Forelimb muscle (tissue), 1 donor: ENCODE measurements around the gene DHX35. TPM values are rescaled to one million over a fixed set of nuclear protein-coding genes. Genes with fewer than 3 reads are reported as not detected.
"Not testable (repeated sequence)": the region's sequence is repeated elsewhere in the genome, so short reads cannot be mapped to it uniquely, and the experiment has no call there.

Source experiments
- DNase-seq: peaks from one replicate; pipeline ENCODE4 v3.0.0-alpha.2; 2013; ENCODE audit warnings: low read depth
- polyA plus RNA-seq: library from polyadenylated mRNA; unstranded; fragments of 120-200 nt; gene quantifications from one replicate; pipeline ENCODE4 v1.2.1, GENCODE V29; 2013; ENCODE audit not compliant: insufficient read length

The DHX35 gene
- polyA plus RNA-seq, 1 donor = 8.3 TPM

GRCh38 chr20:38941726-38942389 is 20.3 kb upstream of the DHX35 start:
- DNase-seq = no peak

DNA sequence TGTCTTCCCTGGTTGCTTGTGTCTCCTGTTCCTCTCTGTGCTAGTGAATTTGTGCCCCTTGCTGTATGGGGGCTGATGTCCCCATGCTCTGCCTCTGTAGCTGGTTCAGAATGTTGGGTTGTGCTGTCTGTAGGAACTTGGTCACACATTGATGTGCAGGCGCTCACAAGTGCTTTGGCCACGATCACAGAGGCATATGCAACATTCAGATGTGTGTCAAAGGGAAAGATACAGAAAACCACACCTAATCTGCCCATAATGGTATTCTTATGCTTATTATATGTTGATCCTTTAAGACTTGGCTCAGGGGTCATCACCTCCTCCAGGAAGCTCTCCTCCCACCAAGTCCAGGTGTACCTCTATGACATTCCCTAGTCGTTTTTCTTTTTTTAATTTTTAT is 17.1 kb upstream of the DHX35 start:
- DNase-seq = no peak

- DNase-seq = no peak
Measured at GRCh38 chr20:38946836-38947235, 15.3 kb upstream of the DHX35 start.

DNA sequence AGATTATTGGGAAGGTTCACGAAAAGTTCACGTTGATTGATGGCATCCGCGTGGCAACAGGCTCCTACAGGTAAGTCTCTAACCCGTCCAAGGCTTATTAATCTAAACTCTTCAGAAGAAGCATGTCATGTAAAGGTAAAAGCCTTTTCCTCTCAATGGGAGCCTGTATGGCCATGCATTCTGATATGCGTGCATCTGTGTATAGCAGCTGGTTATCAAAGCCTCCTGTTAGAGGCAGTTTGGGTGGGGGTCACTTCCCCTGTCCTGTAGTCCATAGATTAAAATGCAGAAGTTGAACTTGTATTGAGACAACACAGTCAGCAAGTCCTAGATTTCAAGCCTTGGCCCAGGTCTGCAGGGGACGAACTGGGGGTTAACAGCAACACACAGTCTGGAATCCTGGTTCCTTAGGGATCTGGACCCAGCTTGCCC is 14.2 kb upstream of the DHX35 start:
- no peak for DNase-seq

DNA sequence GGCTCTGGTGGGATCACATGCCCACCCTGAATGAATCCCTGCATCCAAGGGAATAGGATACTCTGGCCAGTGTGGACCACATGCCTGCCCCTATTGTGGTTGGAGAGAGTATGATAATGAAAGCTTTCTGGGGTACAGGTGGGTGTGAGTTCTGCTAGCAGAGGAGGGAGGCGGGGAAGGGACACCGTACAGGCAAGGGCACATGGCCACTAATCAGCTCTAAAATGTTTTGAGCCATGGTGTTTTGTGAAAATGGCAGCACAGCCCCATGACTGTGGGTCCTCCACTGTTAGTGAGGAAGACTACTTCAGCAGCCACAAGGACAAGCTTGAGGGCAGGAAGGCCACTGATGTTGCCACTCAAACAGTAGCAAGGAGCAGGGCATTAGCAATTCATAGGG is 11.9 kb upstream of the DHX35 start:
- no peak for DNase-seq

DNA sequence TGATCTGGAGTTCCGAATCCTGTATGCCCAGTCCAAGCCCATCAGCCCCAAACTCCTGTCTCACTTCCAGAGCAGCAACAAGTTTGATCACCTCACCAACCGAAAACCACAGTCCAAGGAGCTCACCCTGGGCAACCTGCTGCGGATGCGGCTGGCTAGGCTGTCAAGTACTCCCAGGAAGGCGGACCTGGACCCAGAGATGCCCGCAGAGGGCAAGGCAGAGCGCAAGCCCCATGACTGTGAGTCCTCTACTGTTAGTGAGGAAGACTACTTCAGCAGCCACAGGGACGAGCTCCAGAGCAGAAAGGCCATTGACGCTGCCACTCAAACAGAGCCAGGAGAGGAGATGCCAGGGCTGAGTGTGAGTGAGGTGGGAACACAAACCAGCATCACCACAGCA is 10.5 kb upstream of the DHX35 start:
- DNase-seq = no peak

GRCh38 chr20:38952153-38952552 is 10.0 kb upstream of the DHX35 start:
- DNase-seq = no peak

GRCh38 chr20:38953630-38954340 is 8.4 kb upstream of the DHX35 start:
- DNase-seq = no peak

DNA sequence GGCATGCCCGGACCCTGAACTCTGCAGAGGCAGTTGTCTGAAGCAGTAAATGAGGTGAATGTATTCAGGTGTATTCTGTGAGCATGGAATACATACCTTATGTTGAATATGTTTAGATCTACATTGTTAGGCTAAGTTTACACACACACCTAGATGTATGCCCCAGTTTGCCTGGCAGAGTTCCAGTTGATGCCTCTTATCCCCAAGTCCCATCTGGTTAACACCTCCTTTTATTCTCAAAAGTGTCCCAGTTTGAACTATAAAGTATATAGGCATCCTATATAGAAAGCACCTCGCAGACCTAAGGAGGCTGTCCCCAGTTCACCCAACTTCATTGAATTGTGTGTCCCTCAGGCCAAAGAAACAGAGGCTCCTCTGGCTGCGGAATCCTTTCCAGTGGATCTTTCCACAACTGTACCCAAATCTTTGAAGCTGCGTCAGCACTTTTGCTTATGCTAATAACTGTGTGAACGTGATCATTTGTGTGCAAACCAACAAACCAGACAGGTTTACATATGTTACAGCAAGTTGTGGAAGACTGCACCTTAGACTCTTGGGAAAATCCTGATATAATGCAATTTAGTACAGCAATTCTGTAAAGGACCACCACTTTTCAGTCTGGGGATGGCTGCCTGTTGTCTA is 4.8 kb upstream of the DHX35 start:
- no peak for DNase-seq

DNA sequence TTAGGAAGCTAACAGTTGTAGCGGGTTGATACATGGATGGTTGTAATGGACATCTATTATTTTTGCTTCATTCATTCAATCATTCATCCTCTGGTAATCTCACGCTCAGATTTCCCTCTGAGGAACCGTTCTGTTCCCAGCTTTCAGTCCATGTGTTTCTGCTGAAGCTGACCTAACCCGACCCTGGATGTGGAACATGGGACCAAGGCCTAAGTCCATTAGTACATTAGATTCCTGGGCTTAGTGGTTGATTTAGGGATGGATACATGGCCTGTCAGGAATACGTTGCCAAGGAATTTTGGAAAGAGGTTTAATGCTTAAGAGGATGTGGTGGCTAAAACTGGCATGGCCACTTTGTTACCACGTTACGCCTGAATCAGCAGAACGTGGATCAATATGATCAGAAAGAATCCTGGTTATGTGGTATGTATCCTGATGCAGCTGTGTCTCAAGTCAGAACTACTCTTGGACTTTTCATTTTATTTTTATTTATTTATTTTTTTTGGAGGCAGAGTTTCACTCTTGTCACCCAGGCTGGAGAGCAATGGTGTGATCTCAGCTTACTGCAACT is 4.1 kb upstream of the DHX35 start:
- DNase-seq = no peak

GRCh38 chr20:38960187-38960687 is 1.9 kb upstream of the DHX35 start:
- DNase-seq = not testable (repeated sequence)

GRCh38 chr20:38961530-38962043 is 557 bp upstream of the DHX35 start:
- DNase-seq = no peak

DNA sequence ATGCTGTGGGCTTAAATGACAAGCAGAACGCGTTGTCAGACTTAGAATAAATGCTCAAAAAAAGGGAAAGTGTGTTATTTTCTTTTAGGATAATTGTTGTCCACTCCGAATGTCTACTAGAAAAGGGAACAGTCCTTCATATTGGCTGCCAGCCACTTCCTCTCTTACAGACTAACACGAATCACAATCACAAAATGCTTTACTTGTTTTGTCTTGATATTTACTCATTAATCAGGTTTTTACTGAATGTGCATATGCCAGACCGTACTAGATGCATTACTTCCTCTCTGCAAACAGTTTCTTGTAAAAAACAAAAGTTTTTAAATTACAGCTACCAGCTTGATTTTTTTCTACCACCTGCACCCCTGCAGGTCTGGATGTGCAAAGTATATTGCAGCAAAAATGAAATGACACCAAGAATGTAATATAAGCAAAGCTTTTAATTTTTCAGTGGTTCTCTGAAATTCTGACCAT is 821 bp downstream of the DHX35 start:
- no peak for DNase-seq

DNA sequence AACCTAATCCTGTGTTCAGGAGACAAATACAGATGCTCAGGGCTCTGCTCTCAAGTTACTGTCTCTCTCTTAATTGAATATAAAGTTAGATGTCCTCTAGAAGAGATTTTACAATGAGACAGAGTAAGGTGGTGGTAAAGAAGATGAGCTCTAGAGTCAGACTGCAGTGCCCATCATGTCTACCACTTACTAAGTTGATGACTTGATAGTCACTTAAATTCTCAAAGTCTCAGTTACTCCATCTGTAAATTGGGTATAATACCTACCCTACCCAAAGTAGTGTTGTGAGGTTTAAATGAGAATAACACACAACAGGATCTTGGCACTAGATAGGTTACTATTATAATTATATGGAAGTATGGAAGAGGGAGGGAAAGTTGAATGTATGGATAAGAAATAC is 1.6 kb downstream of the DHX35 start:
- no peak for DNase-seq

DNA sequence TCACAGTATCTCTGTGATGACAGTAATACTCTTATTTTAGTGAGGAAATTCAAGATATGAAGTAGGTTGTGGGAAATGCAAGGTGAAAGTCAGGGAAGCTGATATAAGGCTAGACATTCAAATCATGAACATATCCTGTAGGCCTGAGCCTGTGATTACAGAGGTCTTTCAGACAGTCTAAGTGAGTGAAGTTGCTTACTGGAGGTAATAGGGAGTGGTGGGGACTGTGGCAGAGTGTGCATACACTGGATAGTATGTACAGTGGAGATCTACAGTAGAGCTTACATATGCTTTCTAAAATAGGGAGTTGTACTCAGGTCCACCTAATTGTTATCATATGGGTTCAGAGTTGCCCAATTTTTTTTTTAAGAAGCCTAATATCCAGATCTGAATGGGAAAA is 3.1 kb downstream of the DHX35 start:
- no peak for DNase-seq

DNA sequence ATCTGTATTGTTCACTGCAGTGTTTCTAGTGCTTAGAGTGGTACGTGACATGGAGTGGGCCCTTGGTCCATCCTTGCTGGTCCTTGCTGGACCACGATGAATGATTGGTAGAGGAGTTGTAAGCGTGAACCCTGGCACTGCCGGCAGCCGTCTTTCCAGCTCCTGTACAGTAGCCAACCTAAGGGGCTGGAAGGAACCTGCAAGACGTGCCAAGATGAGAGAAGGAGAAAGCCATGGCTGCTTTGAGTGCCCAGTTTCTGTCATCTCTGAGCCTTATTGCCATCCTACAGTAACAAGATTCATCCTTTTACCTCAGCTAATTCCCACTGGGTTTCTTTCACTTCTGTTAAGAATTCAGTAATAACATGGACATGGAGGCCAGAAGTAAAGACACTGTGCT is 5.9 kb downstream of the DHX35 start:
- no peak for DNase-seq

DNA sequence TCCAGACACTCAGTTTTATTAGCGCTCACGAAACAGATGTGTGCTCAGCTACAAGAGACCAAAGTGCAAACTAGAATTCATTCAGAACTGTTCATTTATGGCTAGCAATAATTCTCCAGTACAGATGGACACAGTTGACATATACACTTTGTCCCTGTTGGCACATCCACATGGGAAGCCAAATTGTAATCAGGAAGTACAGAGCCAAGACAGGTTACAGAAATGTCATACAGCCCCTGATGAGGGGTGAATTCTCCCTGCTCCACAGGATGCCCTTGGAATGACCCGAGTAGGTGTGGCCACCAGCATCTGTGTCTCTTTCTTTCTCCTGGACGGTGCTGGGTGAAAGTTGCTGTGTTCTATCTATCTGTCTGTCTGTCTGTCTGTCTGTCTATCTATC is 7.6 kb downstream of the DHX35 start:
- no peak for DNase-seq

DNA sequence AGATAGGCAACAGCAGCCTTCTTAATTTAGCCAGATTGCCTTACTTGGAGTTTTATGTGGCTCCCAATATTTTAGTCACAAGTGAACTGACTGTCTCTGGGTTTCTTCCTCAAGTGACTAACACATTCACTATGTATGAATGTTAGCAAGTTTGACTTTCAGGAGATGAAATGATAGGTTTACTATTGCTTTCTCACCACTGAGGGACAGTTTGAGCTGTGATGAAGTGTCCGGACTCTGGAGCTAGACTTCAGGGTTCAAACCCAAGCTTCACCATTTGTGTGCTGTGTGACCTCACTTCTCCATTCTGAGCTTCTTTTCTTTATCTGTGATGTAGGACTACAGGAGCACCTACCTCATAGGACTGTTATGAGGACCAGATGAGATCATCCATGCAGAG is 8.2 kb downstream of the DHX35 start:
- DNase-seq = no peak

DNA sequence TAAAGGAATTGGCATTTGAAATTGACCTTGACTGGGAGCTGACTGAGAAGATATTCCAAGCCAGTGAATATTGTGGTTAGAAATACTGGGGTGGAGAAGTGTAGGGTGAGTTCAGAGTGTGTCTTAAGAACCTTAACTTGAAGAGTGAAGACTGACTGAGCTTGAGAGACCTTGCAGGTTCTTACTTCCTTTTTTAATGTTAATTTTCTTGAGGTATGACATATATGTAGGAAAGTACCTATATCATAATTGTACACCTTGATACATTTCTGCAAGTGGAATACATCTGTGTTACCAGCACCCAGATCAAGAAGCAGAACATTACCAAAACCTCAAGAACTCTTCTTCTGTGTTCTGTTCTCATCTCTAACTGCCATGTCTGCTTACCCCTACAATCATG is 11.0 kb downstream of the DHX35 start:
- no peak for DNase-seq

GRCh38 chr20:38973645-38974044 is 11.5 kb downstream of the DHX35 start:
- no peak for DNase-seq

DNA sequence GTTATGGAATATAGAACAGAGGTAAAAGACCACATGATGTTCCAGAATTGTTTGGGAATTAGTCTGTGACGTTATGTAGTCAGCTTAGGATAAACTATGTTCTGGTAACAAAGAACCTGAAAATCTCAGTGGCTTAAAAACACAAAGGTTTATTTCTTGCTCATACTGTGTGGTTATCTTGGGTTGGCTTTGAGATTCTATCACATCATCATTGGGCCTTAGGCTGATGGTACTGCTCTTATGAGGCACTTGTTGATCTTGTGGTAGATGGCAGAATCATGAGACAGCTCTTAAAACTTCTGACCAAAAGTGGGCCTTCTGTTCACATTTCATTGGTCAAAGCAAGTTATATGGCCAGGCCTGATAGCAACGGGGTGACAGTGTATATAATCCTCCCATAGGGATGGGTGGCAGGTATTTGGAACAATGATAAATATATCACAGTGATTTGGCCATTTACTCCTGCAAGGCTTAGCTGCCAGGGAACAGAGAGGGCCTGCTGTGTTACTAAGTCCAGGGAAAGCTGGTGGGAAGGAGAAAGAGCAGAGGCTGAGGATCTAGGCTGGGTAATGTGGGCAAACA is 13.5 kb downstream of the DHX35 start:
- no peak for DNase-seq

- no peak for DNase-seq
Measured at GRCh38 chr20:38979434-38979833, 17.3 kb downstream of the DHX35 start.
